AG04450 (cell line): Measurements from ENCODE around the gene PKN1. TPM values are rescaled to one million over a fixed set of nuclear protein-coding genes. Genes with fewer than 3 reads are reported as not detected.
A peak's percentile ranks its signal among the peaks of the same experiment; 100 is the strongest.
"Not testable (repeated sequence)": the region's sequence is repeated elsewhere in the genome, so short reads cannot be mapped to it uniquely, and the experiment has no call there.

Experiments
- CTCF ChIA-PET: fragments of 300-600, 350-600 bp; formaldehyde crosslinking; extraction: SDS; loops from one replicate; lab custom pipeline; 2022; ENCODE audit warnings: antibody characterized with exemption, inconsistent platforms; lab: Charles Lee
- POLR2A ChIA-PET: fragments of 350-600 bp; formaldehyde crosslinking; extraction: SDS; loops from one replicate; lab custom pipeline; 2021; ENCODE audit warnings: antibody characterized with exemption, inconsistent platforms; lab: Yijun Ruan, JAX
- DNase-seq: peaks from one replicate; pipeline ENCODE4 v3.0.0-alpha.2; 2011; ENCODE audit warnings: low read depth, low spot score
- H3K27ac ChIP-seq: one replicate; pipeline ENCODE4 v1.5.1; 2012; ENCODE audit warnings: low read depth, low read length, control low read depth
- H3K27me3 ChIP-seq: one replicate; pipeline ENCODE4 v1.6.0; 2012; ENCODE audit warnings: low read length; ENCODE audit not compliant: control insufficient read depth, insufficient read depth
- H3K4me3 ChIP-seq: 2 replicates; pipeline ENCODE4 v1.5.1; 2011; ENCODE audit warnings: mild to moderate bottlenecking, low read depth, low read length, control low read depth
- H3K9me3 ChIP-seq: 2 replicates; pipeline ENCODE4 v1.5.1; 2012; ENCODE audit warnings: low read length; ENCODE audit not compliant: control insufficient read depth, insufficient read depth
- CTCF ChIP-seq: IDR thresholded peaks from 2 replicates; pipeline ENCODE4 v1.5.1; 2011; ENCODE audit warnings: low read depth, low read length, control low read depth, inconsistent platforms
- polyA plus RNA-seq: library from polyadenylated mRNA; depleted of rRNA; stranded (reverse); fragments of >200 nt; gene quantifications from 2 replicates; pipeline ENCODE4 v1.2.3, GENCODE V29; 2011

Gene PKN1
- polyA plus RNA-seq, 1 experiment = 37.5 TPM

- ChIA-PET CTCF (interaction anchor here (1.1 to 3.8 kb wide), 3 partner anchors 9 to 26 kb away, joined by 3 to 30 read pairs (median 6); no protein-coding TSS in a partner anchor), POLR2A (interaction anchor here (0.8 to 3.4 kb wide), 3 partner anchors 17 to 116 kb away, joined by 4 to 27 read pairs (median 5); partner anchors contain the start of gene DNAJB1)
- H3K27me3 ChIP-seq = no peaks in the 10 kb centered on the region
- no peak for TF ChIP-seq CTCF
- no peak overlapping the region for H3K4me3 ChIP-seq
- DNase-seq = no peak
- H3K9me3 ChIP-seq = no peaks in the 10 kb centered on the region
- H3K27ac ChIP-seq = no peak overlapping the region
Observed at GRCh38 chr19:14497228-14497921, 64.3 kb downstream of the PKN1 start.

- H3K9me3 ChIP-seq = no peaks in the 10 kb centered on the region
- DNase-seq = no peak
- ChIA-PET POLR2A (interaction anchor here (1.7 kb wide), 1 partner anchor 16 kb away, joined by 8 read pairs; the partner anchor contains the start of gene DNAJB1), CTCF (interaction anchor here (0.6 kb wide), 1 partner anchor 27 kb away, joined by 7 read pairs; the partner anchor contains the start of gene PTGER1)
- TF ChIP-seq CTCF = no peak
- no peak overlapping the region for H3K4me3 ChIP-seq
- H3K27ac ChIP-seq = no peak overlapping the region
- H3K27me3 ChIP-seq = no peaks in the 10 kb centered on the region
Observed at GRCh38 chr19:14502334-14503092, 69.4 kb downstream of the PKN1 start.

GRCh38 chr19:14503285-14503684 is 70.2 kb downstream of the PKN1 start:
- DNase-seq = no peak
- Histone ChIP-seq H3K27me3 (no peaks in the 10 kb centered on the region), H3K9me3 (no peaks in the 10 kb centered on the region), H3K4me3 (no peak overlapping the region), H3K27ac (no peak overlapping the region)
- ChIA-PET CTCF (interaction anchor here (1.5 kb wide), 1 partner anchor 23 kb away, joined by 7 read pairs; no protein-coding TSS in a partner anchor), POLR2A (no interaction called here)
- TF ChIP-seq CTCF = no peak

GRCh38 chr19:14504575-14504974 is 71.5 kb downstream of the PKN1 start:
- H3K4me3 ChIP-seq, H3K27me3 ChIP-seq, DNase-seq, H3K27ac ChIP-seq, H3K9me3 ChIP-seq: not testable (repeated sequence)
- POLR2A ChIA-PET = interaction anchor here (0.6 to 0.8 kb wide), 2 partner anchors 8 to 498 kb away, joined by 3 to 4 read pairs; partner anchors contain the start of gene GIPC1
- CTCF ChIA-PET = interaction anchor here (0.7 to 2.0 kb wide), 4 partner anchors 9 to 1693 kb away, joined by 3 to 7 read pairs (median 6); no protein-coding TSS in a partner anchor

DNA sequence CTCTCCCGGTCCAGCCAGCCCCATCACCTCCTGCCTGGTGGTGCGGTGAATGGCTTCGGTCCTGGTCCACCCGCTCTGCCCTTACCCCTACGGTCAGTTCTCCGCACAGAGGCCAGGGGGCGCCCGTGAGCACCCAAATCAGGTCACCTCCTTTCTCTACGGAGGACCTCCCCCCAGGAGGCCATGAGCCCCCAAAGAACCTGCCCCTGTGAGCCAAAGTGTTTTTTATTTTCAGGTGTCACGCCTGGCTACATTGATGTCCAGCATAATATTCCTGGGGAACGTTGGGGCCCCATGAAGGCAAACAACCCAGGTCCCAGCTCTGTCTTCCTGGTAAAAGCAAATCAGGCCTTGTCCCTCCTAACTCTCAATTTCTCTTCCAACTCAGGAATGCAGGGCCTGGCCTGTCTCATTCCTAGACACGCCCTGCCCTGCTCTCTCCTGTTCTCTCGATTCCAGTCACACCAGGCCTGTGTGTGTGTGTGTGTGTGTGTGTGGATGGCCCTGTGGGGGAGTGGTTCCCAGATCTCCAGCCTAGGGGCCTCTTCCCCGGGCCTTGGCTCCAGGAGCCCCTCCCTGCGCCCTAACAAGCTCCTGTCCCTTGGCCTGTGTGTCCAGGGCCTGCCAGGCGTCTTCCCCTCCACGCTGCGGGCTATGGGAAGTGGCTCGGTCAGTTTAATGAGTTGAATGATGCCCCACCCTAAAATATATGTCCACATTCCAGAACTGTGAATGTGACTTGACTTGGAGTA is 72.6 kb downstream of the PKN1 start:
- no peak for DNase-seq
- Histone ChIP-seq H3K27me3 (no peaks in the 10 kb centered on the region), H3K9me3 (no peaks in the 10 kb centered on the region), H3K4me3 (no peak overlapping the region), H3K27ac (peak overlapping the region; percentile 78)
- CTCF ChIA-PET = interaction anchor here (0.6 to 2.2 kb wide), 5 partner anchors 8 to 56 kb away, joined by 4 to 6 read pairs (median 6); no protein-coding TSS in a partner anchor
- POLR2A ChIA-PET = interaction anchor here (0.6 to 2.8 kb wide), 5 partner anchors 9 to 888 kb away, joined by 3 to 10 read pairs (median 4); partner anchors contain the start of genes DNAJB1 and GIPC1
- TF ChIP-seq CTCF = peak; percentile 68
